ENCODE data around the gene PRRC2B.
"Not testable (repeated sequence)": the region's sequence is repeated elsewhere in the genome, so short reads cannot be mapped to it uniquely, and the experiment has no call there.

Gene PRRC2B

GRCh38 chr9:131546336-131547084 lies 152.6 kb downstream of the PRRC2B start:
- no peak for DNase-seq

- DNase-seq = not testable (repeated sequence)
Observed at GRCh38 chr9:131549186-131549585, 155.3 kb downstream of the PRRC2B start.

Measured in activated naive CD4-positive, alpha-beta T cell treated with anti-CD3 and anti-CD28 coated beads, Interleukin-2, amount 50 U/mL, for 16 hours (primary cell).